HCT116 (cell line): Measurements from ENCODE around the gene TMEM134. TPM values are rescaled to one million over a fixed set of nuclear protein-coding genes. Genes with fewer than 3 reads are reported as not detected.

ENCODE experiments used
- ATAC-seq: fragments of 200-7000 bp; cut with Tn5 transposase; 2 replicates; pipeline ENCODE4 v1.9.1; 2020; ENCODE audit warnings: mild to moderate bottlenecking, moderate library complexity
- BruUV-seq: library from RNA; stranded (reverse); fragments of 400-500 nt; replicated peaks from 2 replicates; lab custom pipeline; 2021; lab: Mats Ljungman, UMichigan
- CTCF ChIA-PET: fragments of 300-600 bp; sonication (Branson Sonifier 250); formaldehyde crosslinking; loops from one replicate; lab custom pipeline; 2021; ENCODE audit warnings: antibody characterized with exemption; lab: Charles Lee
- POLR2A ChIA-PET: fragments of 300-600, 350-600 bp; sonication (Branson Sonifier 250); formaldehyde crosslinking; loops from one replicate; lab custom pipeline; 2021; ENCODE audit warnings: antibody characterized with exemption; lab: Charles Lee
- RAD21 ChIA-PET, 2 experiments: fragments of 300-600 bp; sonication (Branson Sonifier 250); formaldehyde crosslinking; loops; one replicate each; lab custom pipeline; 2023; ENCODE audit warnings: low total read pairs in 2 of 2; ENCODE audit not compliant: uncharacterized antibody in 2 of 2, unreplicated experiment in 2 of 2, low non-redundant PET in 1 of 2; lab: Charles Lee
- DNase-seq: peaks from one replicate; pipeline ENCODE4 v3.0.0-alpha.2; 2010; ENCODE audit warnings: low read depth, low spot score
- H2AFZ ChIP-seq: fragments of 200-600 bp; shearing (Covaris generic), sonication (generic); 2 replicates; pipeline ENCODE4 v1.6.1; 2017; ENCODE audit warnings: low read depth, mixed run types, mixed read lengths, antibody characterized with exemption, low read length; ENCODE audit not compliant: poor library complexity, severe bottlenecking
- H3K27ac ChIP-seq: 2 replicates; pipeline ENCODE4 v1.5.1; 2012; ENCODE audit warnings: low read depth, low read length
- H3K27me3 ChIP-seq: fragments of 200-600 bp; sonication (generic); 2 replicates; pipeline ENCODE4 v1.6.1; 2016; ENCODE audit warnings: mixed run types, low read length, mixed read lengths; ENCODE audit not compliant: insufficient read depth
- H3K36me3 ChIP-seq, 2 experiments: fragments of 200-500 bp in 1 of 2; fragments of 200-600 bp in 1 of 2; sonication (Bioruptor generic) in 1 of 2; sonication (generic) in 1 of 2; 2 replicates each; pipeline versions ENCODE4 v1.5.1 to v1.6.1; 2014 to 2016; ENCODE audit warnings: low read length in 2 of 2, inconsistent platforms in 1 of 2, mixed read lengths in 1 of 2, mixed run types in 1 of 2; ENCODE audit not compliant: insufficient read depth in 2 of 2, control insufficient read depth in 1 of 2
- H3K4me1 ChIP-seq, 2 experiments: fragments of 200-600 bp in 1 of 2; sonication (generic) in 1 of 2; 2 replicates each; pipeline versions ENCODE4 v1.5.1 to v1.6.1; 2012 to 2017; ENCODE audit warnings: low read length in 2 of 2, inconsistent platforms in 1 of 2, mild to moderate bottlenecking in 1 of 2, mixed read lengths in 1 of 2, mixed run types in 1 of 2, moderate library complexity in 1 of 2; ENCODE audit not compliant: insufficient read depth in 2 of 2, control insufficient read depth in 1 of 2
- H3K4me2 ChIP-seq: fragments of 200-600 bp; sonication (generic); 2 replicates; pipeline ENCODE4 v1.6.1; 2017; ENCODE audit warnings: mixed run types, low read length, mixed read lengths
- H3K4me3 ChIP-seq, 2 experiments: fragments of 200-600 bp in 1 of 2; sonication (generic) in 1 of 2; replicated peaks in 1 of 2; 2 replicates each; pipeline ENCODE4 v1.5.1; 2011 to 2016; ENCODE audit warnings: low read length in 2 of 2, control low read depth in 1 of 2, low read depth in 1 of 2, mild to moderate bottlenecking in 1 of 2, mixed read lengths in 1 of 2, mixed run types in 1 of 2
- H3K79me2 ChIP-seq: fragments of 200-600 bp; sonication (generic); 2 replicates; pipeline ENCODE4 v1.6.1; 2017; ENCODE audit warnings: mild to moderate bottlenecking, mixed run types, low read length, moderate library complexity, mixed read lengths; ENCODE audit not compliant: insufficient read depth
- H3K9ac ChIP-seq: fragments of 200-600 bp; sonication (generic); 2 replicates; pipeline ENCODE4 v1.6.1; 2016; ENCODE audit warnings: low read length, mixed read lengths
- H3K9me2 ChIP-seq: fragments of 200-600 bp; sonication (generic), shearing (Covaris generic); 2 replicates; pipeline ENCODE4 v1.6.1; 2017; ENCODE audit warnings: mixed run types, mild to moderate bottlenecking, moderate library complexity; ENCODE audit not compliant: insufficient read depth
- H3K9me3 ChIP-seq, 2 experiments: fragments of 200-500 bp in 1 of 2; fragments of 200-600 bp in 1 of 2; sonication (Bioruptor generic) in 1 of 2; sonication (generic) in 1 of 2; 2 replicates each; pipeline ENCODE4 v1.6.1; 2014 to 2017; ENCODE audit warnings: low read length in 2 of 2, mixed read lengths in 2 of 2, inconsistent platforms in 1 of 2, low read depth in 1 of 2, mild to moderate bottlenecking in 1 of 2, mixed run types in 1 of 2, moderate library complexity in 1 of 2; ENCODE audit not compliant: control insufficient read depth in 1 of 2, insufficient read depth in 1 of 2
- H4K20me1 ChIP-seq: fragments of 200-600 bp; sonication (generic), shearing (Covaris generic); 2 replicates; pipeline ENCODE4 v1.6.1; 2017; ENCODE audit warnings: mixed run types, mild to moderate bottlenecking, moderate library complexity; ENCODE audit not compliant: insufficient read depth
- CTCF ChIP-seq, 3 experiments: fragments of 200-600 bp in 1 of 3; sonication (generic) in 1 of 3; IDR thresholded peaks in 2 of 3; conservative IDR thresholded peaks in 1 of 3; 2 replicates each; pipeline ENCODE4 v1.5.1; 2012 to 2017; ENCODE audit warnings: low read depth in 2 of 3, low read length in 2 of 3, antibody characterized with exemption in 1 of 3, borderline replicate concordance in 1 of 3, control low read depth in 1 of 3, mild to moderate bottlenecking in 1 of 3, mixed read lengths in 1 of 3, mixed run types in 1 of 3, moderate library complexity in 1 of 3; ENCODE audit not compliant: insufficient read depth in 1 of 3
- EZH2 ChIP-seq: fragments of 200-600 bp; sonication (generic); IDR thresholded peaks from 2 replicates; pipeline ENCODE4 v1.6.1; 2017; ENCODE audit warnings: antibody characterized with exemption, mixed run types
- EZH2phosphoT487 ChIP-seq: fragments of 200-600 bp; IDR thresholded peaks from 2 replicates; pipeline ENCODE4 v1.6.1; 2018; ENCODE audit warnings: antibody characterized with exemption, borderline replicate concordance
- MAX ChIP-seq: IDR thresholded peaks from 2 replicates; pipeline ENCODE4 v1.6.1; 2012
- SP1 ChIP-seq: IDR thresholded peaks from 2 replicates; pipeline ENCODE4 v1.6.1; 2012; ENCODE audit warnings: low read depth
- ZFX ChIP-seq: fragments of 450-650 bp; IDR thresholded peaks from 2 replicates; pipeline ENCODE4 v1.6.1; 2017
- intact Hi-C: fragments of 100-400 bp; cut with micrococcal nuclease; formaldehyde crosslinking; loops from 2 replicates; pipeline ENCODE4 v1.10.0; 2022
- microRNA-seq: library from miRNA; unstranded; fragments of <30 nt; microRNA quantifications from one replicate; pipeline ENCODE4, GENCODE V29; 2016; ENCODE audit warnings: borderline number of aligned reads
- total RNA-seq: library from RNA; stranded (reverse); gene quantifications from one replicate; pipeline ENCODE4 v1.2.1, GENCODE V29; 2021; ENCODE audit not compliant: unreplicated experiment
- TF ChIP-seq, protein P1 (sequence below): IDR thresholded peaks from 2 replicates; pipeline ENCODE4 v1.6.1; 2011; ENCODE audit warnings: mild to moderate bottlenecking, low read length, moderate library complexity; ENCODE audit not compliant: insufficient replicate concordance; ENCODE audit errors: extremely low read depth

Gene TMEM134
- total RNA-seq, 1 experiment from 2014 or later = 44.2 TPM

GRCh38 chr11:67412495-67413179 is 56.4 kb downstream of the TMEM134 start (continued):
- TF ChIP-seq ZFX = no peak

GRCh38 chr11:67411785-67412152 is 57.3 kb downstream of the TMEM134 start:
- POLR2A ChIA-PET = no interaction called here
- intact Hi-C loops = no loop called here
- ATAC-seq (no peak), DNase-seq (no peak)
- CTCF ChIA-PET = no interaction called here
- Histone ChIP-seq H3K79me2 (no peaks in the 10 kb centered on the region), H3K4me2 (no peak overlapping the region), H2AFZ (no peak overlapping the region), H3K4me1 (peaks cover 12 to 27% of the 10 kb centered on the region in 2 experiments; a peak in 3 of 4 replicates), H3K9me3 (no peaks in the 10 kb centered on the region), H3K27ac (no peak overlapping the region), H3K4me3 (no peak overlapping the region), H3K27me3 (no peaks in the 10 kb centered on the region), H3K9ac (no peak overlapping the region), H3K36me3 (no peaks in the 10 kb centered on the region), H4K20me1 (no peaks in the 10 kb centered on the region), H3K9me2 (no peaks in the 10 kb centered on the region)
- BruUV-seq = no TSS peak
- RAD21 ChIA-PET = no interaction called here
- TF ChIP-seq SP1 (no peak), CTCF (IDR thresholded peaks at IDR 0.05 in 2 of 3, conservative IDR thresholded peaks at IDR 0.05 in 1 of 3; ENCODE audit: borderline replicate concordance in 1 of 3, insufficient read depth in 1 of 3, low read depth in 2 of 3, low read length in 2 of 3) (no peak), MAX (no peak), EZH2 (no peak), EZH2phosphoT487 (no peak)
- TF ChIP-seq, protein P1, sequence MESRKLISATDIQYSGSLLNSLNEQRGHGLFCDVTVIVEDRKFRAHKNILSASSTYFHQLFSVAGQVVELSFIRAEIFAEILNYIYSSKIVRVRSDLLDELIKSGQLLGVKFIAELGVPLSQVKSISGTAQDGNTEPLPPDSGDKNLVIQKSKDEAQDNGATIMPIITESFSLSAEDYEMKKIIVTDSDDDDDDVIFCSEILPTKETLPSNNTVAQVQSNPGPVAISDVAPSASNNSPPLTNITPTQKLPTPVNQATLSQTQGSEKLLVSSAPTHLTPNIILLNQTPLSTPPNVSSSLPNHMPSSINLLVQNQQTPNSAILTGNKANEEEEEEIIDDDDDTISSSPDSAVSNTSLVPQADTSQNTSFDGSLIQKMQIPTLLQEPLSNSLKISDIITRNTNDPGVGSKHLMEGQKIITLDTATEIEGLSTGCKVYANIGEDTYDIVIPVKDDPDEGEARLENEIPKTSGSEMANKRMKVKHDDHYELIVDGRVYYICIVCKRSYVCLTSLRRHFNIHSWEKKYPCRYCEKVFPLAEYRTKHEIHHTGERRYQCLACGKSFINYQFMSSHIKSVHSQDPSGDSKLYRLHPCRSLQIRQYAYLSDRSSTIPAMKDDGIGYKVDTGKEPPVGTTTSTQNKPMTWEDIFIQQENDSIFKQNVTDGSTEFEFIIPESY = no peak

Small RNA genes lying within 50 kb of the gene (microRNA-seq; reads per million reads assigned to microRNA genes)
- not detected for gene MIR6752

Other genes with a start within 250 kb of the TMEM134 start
- gene GRK2, start 202.8 kb downstream of the TMEM134 start, total RNA-seq = 83.0 TPM
- gene ANKRD13D, start 179.9 kb downstream of the TMEM134 start, total RNA-seq = 61.1 TPM
- gene SSH3, start 165.7 kb downstream of the TMEM134 start, total RNA-seq = 57.8 TPM
- gene POLD4, start 115.7 kb downstream of the TMEM134 start, total RNA-seq = 44.2 TPM
- 12.2 TPM for gene CLCF1, start 95.7 kb downstream of the TMEM134 start, total RNA-seq
- 49.8 TPM for gene RAD9A, start 77.3 kb downstream of the TMEM134 start, total RNA-seq
- 238 TPM for gene PPP1CA, start 67.4 kb downstream of the TMEM134 start, total RNA-seq
- 0.39 TPM for gene TBC1D10C, start 65.2 kb downstream of the TMEM134 start, total RNA-seq
- 1.0 TPM for gene CARNS1, start 53.6 kb downstream of the TMEM134 start, total RNA-seq
- gene RPS6KB2, start 40.8 kb downstream of the TMEM134 start, total RNA-seq = 54.1 TPM
- gene PTPRCAP, start 31.6 kb downstream of the TMEM134 start, total RNA-seq = 1.4 TPM
- gene CORO1B, start 25.8 kb downstream of the TMEM134 start, total RNA-seq = 94.5 TPM
- gene GPR152, start 16.5 kb downstream of the TMEM134 start, total RNA-seq = not detected
- gene CABP4, start 13.9 kb downstream of the TMEM134 start, total RNA-seq = not detected
- 61.0 TPM for gene AIP, start 13.8 kb upstream of the TMEM134 start, total RNA-seq
- 79.5 TPM for gene PITPNM1, start 36.1 kb upstream of the TMEM134 start, total RNA-seq
- gene CDK2AP2, start 38.9 kb upstream of the TMEM134 start, total RNA-seq = 53.6 TPM
- not detected for gene CABP2, start 54.2 kb upstream of the TMEM134 start, total RNA-seq
- gene GSTP1, start 114.6 kb upstream of the TMEM134 start, total RNA-seq = 893 TPM
- 242 TPM for gene NDUFV1, start 137.7 kb upstream of the TMEM134 start, total RNA-seq
- 18.7 TPM for gene NUDT8, start 160.7 kb upstream of the TMEM134 start, total RNA-seq
- not detected for gene TBX10, start 170.5 kb upstream of the TMEM134 start, total RNA-seq
- 0.30 TPM for gene ACY3, start 181.5 kb upstream of the TMEM134 start, total RNA-seq
- gene ALDH3B2, start 205.4 kb upstream of the TMEM134 start, total RNA-seq = not detected